Ovary (tissue), 9 donors: Measurements from ENCODE around the gene PARD3B. TPM values are rescaled to one million over a fixed set of nuclear protein-coding genes. Genes with fewer than 3 reads are reported as not detected.

ENCODE experiments used
- DNase-seq, 5 donors: peaks; one replicate each; pipeline ENCODE4 v3.0.0-alpha.2; 2019 to 2020
- H3K27ac ChIP-seq, 2 donors: fragments of 200-600 bp; one replicate each; pipeline versions ENCODE4 v1.5.1 to v1.8.0; 2019 to 2022
- H3K27me3 ChIP-seq: fragments of 200-600 bp; one replicate; pipeline ENCODE4 v1.8.0; 2022
- H3K36me3 ChIP-seq: fragments of 200-600 bp; sonication (generic); one replicate; pipeline ENCODE4 v1.5.1; 2019
- H3K4me1 ChIP-seq: one replicate; pipeline ENCODE4 v1.8.1; 2013; ENCODE audit warnings: mild to moderate bottlenecking, moderate library complexity; ENCODE audit not compliant: insufficient read depth
- H3K4me3 ChIP-seq: fragments of 200-600 bp; sonication (generic); one replicate; pipeline ENCODE4 v1.5.1; 2017
- H3K9me3 ChIP-seq, 2 donors: fragments of 200-600 bp in 1 of 2; sonication (generic) in 1 of 2; one replicate each; pipeline versions ENCODE4 v1.5.1 to v1.8.1; 2013 to 2019; ENCODE audit warnings: mild to moderate bottlenecking in 1 of 2, moderate library complexity in 1 of 2
- CTCF ChIP-seq, 3 donors: fragments of 450-650 bp in 2 of 3; fragments of 200-600 bp in 1 of 3; IDR thresholded peaks; one replicate each; pipeline versions ENCODE4 v1.5.1 to v1.8.0; 2016 to 2022; ENCODE audit warnings: antibody characterized with exemption in 3 of 3, mild to moderate bottlenecking in 1 of 3
- EP300 ChIP-seq: sonication (generic); formaldehyde crosslinking; IDR thresholded peaks from one replicate; pipeline ENCODE4 v1.6.1; 2017; ENCODE audit warnings: antibody characterized with exemption
- POLR2A ChIP-seq: fragments of 450-650 bp; IDR thresholded peaks from one replicate; pipeline ENCODE4 v1.6.1; 2017; ENCODE audit warnings: antibody characterized with exemption, mild to moderate bottlenecking, moderate library complexity
- WGBS, 3 donors: extraction: QIAGEN DNeasy Blood & Tissue Kit in 1 of 3; methylation state at CpG; one replicate each; pipeline versions ENCODE4 v1.1.5 to v1.1.7; 2013 to 2017; 5-methylcytosine and 5-hydroxymethylcytosine counted together
- intact Hi-C, 4 donors: fragments of 100-400 bp; cut with DNase I; formaldehyde crosslinking; loops; one replicate each; pipeline versions ENCODE4 v1.11.0 to v1.15.1; 2022 to 2023
- polyA plus RNA-seq, 2 donors: library from polyadenylated mRNA; stranded (reverse); fragments of 200-250 nt in 1 of 2; fragments of 350-450 nt in 1 of 2; fragmentation: Illumina TruSeq in 1 of 2; extraction: RNeasy Lipid Tissue Mini Kit (QIAGEN cat#74804) in 1 of 2; gene quantifications; one replicate each; pipeline ENCODE4 v1.2.3, GENCODE V29; 2013 to 2014
- total RNA-seq, 7 donors: library from RNA; depleted of rRNA in 2 of 7; stranded (reverse); fragments of >200 nt in 2 of 7; fragmentation: NEBNext Ultra II Directional in 3 of 7; extraction: Animal tissue kit (Norgen Biotek cat#: 25700) in 3 of 7; gene quantifications; one replicate each; pipeline versions ENCODE4 v1.1.0 to v1.2.4, GENCODE V29; 2016 to 2023
- donor health status: DM: no; HTN: no; CAD: no; lungs with moderate emphysema.
- donor health status: DM: no; HTN: no; CAD: no.
- donor health status: Bipolar disorder and iron deficiency.
- donor health status: DM: yes; HTN: yes; CAD: no.
- donor health status: DM: no; HTN: no; CAD: no.
- donor health status: DM: yes; HTN: yes; CAD: no.

Gene PARD3B
- total and polyA plus RNA-seq, 9 donors = 8.2 to 46.6 (median 28.7) TPM

- intact Hi-C loops = no loop called here
- Histone ChIP-seq H3K36me3 (no peaks in the 10 kb centered on the region), H3K4me1 (peaks cover 2% of the 10 kb centered on the region), H3K27ac (no peak overlapping the region), H3K9me3 (no peaks in the 10 kb centered on the region), H3K4me3 (no peak overlapping the region), H3K27me3 (no peaks in the 10 kb centered on the region)
- DNase-seq = no peak
- TF ChIP-seq EP300 (no peak), CTCF (IDR thresholded peaks at IDR 0.05) (no peak), POLR2A (no peak)
Measured at GRCh38 chr2:205197468-205198139, 652.3 kb downstream of the PARD3B start.

GRCh38 chr2:205198140-205198525 lies 652.9 kb downstream of the PARD3B start:
- no peaks in the 10 kb centered on the region for H3K36me3 ChIP-seq
- H3K27ac ChIP-seq = no peak overlapping the region
- no peak overlapping the region for H3K4me3 ChIP-seq
- H3K4me1 ChIP-seq = peaks cover 2% of the 10 kb centered on the region
- TF ChIP-seq POLR2A (no peak), CTCF (IDR thresholded peaks at IDR 0.05) (no peak), EP300 (no peak)
- no peaks in the 10 kb centered on the region for H3K9me3 ChIP-seq
- intact Hi-C loops = no loop called here
- WGBS, 3 donors = 20 to 34% (median 28%) methylated on average over 3 of the region's 3 CpGs
- no peaks in the 10 kb centered on the region for H3K27me3 ChIP-seq
- DNase-seq = no peak

GRCh38 chr2:205199165-205199850 lies 654.0 kb downstream of the PARD3B start:
- no peak overlapping the region for H3K4me3 ChIP-seq
- no peak for DNase-seq
- H3K9me3 ChIP-seq = no peaks in the 10 kb centered on the region
- peaks cover 2% of the 10 kb centered on the region for H3K4me1 ChIP-seq
- no peak for TF ChIP-seq POLR2A
- no peak for TF ChIP-seq CTCF (IDR thresholded peaks at IDR 0.05)
- TF ChIP-seq EP300 = no peak
- WGBS, 3 donors = 85 to 94% (median 88%) methylated on average over 6 of the region's 6 CpGs
- no peaks in the 10 kb centered on the region for H3K36me3 ChIP-seq
- no peaks in the 10 kb centered on the region for H3K27me3 ChIP-seq
- H3K27ac ChIP-seq = no peak overlapping the region
- intact Hi-C loops = no loop called here

- H3K4me3 ChIP-seq = no peak overlapping the region
- 53 to 73% (median 54%) methylated on average over 2 of the region's 2 CpGs for WGBS, 3 donors
- H3K9me3 ChIP-seq = no peaks in the 10 kb centered on the region
- TF ChIP-seq POLR2A (no peak), CTCF (IDR thresholded peaks at IDR 0.05) (no peak), EP300 (no peak)
- no peak overlapping the region for H3K27ac ChIP-seq
- no peak for DNase-seq
- no peaks in the 10 kb centered on the region for H3K4me1 ChIP-seq
- no peaks in the 10 kb centered on the region for H3K36me3 ChIP-seq
- intact Hi-C loops = no loop called here
- no peaks in the 10 kb centered on the region for H3K27me3 ChIP-seq
Measured at GRCh38 chr2:205210494-205210893, 665.2 kb downstream of the PARD3B start.
